AG20443 (cell line): Measurements from ENCODE around the gene RENBP.
A peak's percentile ranks its signal among the peaks of the same experiment; 100 is the strongest.

ENCODE experiments used
- DNase-seq: peaks from one replicate; pipeline ENCODE4 v3.0.0; 2012; ENCODE audit warnings: low spot score, mixed read lengths

RENBP gene

GRCh38 chrX:153953892-153954557 is 9.6 kb upstream of the RENBP start:
- DNase-seq = no peak

- peak; percentile 81 for DNase-seq
These were observed 8.9 kb upstream of the RENBP start for GRCh38 chrX:153953342-153953830.

GRCh38 chrX:153952373-153953026 is 8.1 kb upstream of the RENBP start:
- no peak for DNase-seq

GRCh38 chrX:153951683-153952372 is 7.4 kb upstream of the RENBP start:
- DNase-seq = no peak

GRCh38 chrX:153950127-153950526 is 5.7 kb upstream of the RENBP start:
- DNase-seq = no peak

- DNase-seq = no peak
These were observed 4.7 kb upstream of the RENBP start for GRCh38 chrX:153948847-153949805.

GRCh38 chrX:153948002-153948466 is 3.6 kb upstream of the RENBP start:
- no peak for DNase-seq

GRCh38 chrX:153947009-153947769 is 2.7 kb upstream of the RENBP start:
- DNase-seq = peak; percentile 81

- DNase-seq = no peak
These were observed 1.8 kb upstream of the RENBP start for GRCh38 chrX:153945956-153946943.

GRCh38 chrX:153944800-153945150 is 332 bp upstream of the RENBP start:
- no peak for DNase-seq

- no peak for DNase-seq
These were observed 2.8 kb downstream of the RENBP start for GRCh38 chrX:153941336-153942252.

GRCh38 chrX:153939573-153939972 is 4.9 kb downstream of the RENBP start:
- no peak for DNase-seq

- no peak for DNase-seq
These were observed 6.1 kb downstream of the RENBP start for GRCh38 chrX:153938226-153938786.

- DNase-seq = no peak
These were observed 7.4 kb downstream of the RENBP start for GRCh38 chrX:153937056-153937455.

- DNase-seq = no peak
These were observed 9.1 kb downstream of the RENBP start for GRCh38 chrX:153935326-153935851.

- peak; percentile 93 for DNase-seq
These were observed 9.6 kb downstream of the RENBP start, which contains the start of gene NAA10 for GRCh38 chrX:153934762-153935325. Gene NAA10 (minus strand): TSS chrX:153935037. CDS start chrX:153934904, 133 bp downstream.

GRCh38 chrX:153934148-153934761 is 10.2 kb downstream of the RENBP start:
- no peak for DNase-seq
